ENCODE data around the gene C9.

C9 gene

DNA sequence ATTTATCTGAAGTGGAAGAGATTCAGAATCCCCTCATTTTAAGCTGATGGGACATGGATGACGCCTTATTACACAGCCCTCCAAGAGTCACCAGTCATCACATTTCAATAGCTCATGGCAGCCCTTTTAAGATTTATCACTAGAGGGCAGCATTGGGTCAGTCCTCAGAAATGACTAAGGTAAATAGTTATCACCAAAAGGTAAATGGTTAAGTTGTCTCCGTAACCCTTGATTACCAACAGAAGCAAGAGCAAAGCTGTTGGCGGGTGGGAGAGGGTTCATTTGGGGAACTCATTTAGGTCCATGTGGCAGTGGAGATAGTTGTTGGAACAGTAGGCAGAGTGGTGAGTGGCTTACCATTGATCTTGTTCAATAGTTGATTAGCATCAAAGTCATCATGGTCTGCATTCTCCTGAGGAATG, 12.0 kb upstream of the C9 start:
- H2AFZ ChIP-seq (ENCODE audit: low read depth, low read length) = no peak overlapping the region
- H3K4me2 ChIP-seq (ENCODE audit: insufficient read depth, low read length) = no peak overlapping the region
- no peak overlapping the region for H3K4me3 ChIP-seq (ENCODE audit: low read depth in 1 of 2, low read length in 2 of 2)
- TF ChIP-seq EZH2 (IDR thresholded peaks at IDR 0.05; ENCODE audit: borderline replicate concordance, low read depth, low read length, severe bottlenecking) = no peak
- peak; percentile 79 for TF ChIP-seq CTCF (IDR thresholded peaks at IDR 0.05; ENCODE audit: borderline replicate concordance, extremely low read depth, low read length, poor library complexity, severe bottlenecking)
- ATAC-seq (ENCODE audit: insufficient read depth, low read depth) (peak; percentile 87), DNase-seq (peak; percentile 47)
- H3K9ac ChIP-seq (ENCODE audit: low read depth, low read length) = no peak overlapping the region
- no peak overlapping the region for H3K27ac ChIP-seq (ENCODE audit: low read length)
- no peaks in the 10 kb centered on the region for H3K9me3 ChIP-seq (ENCODE audit: insufficient read depth, low read length, severe bottlenecking)
- peaks cover 7% of the 10 kb centered on the region for H3K27me3 ChIP-seq (ENCODE audit: insufficient read depth, low read length, poor library complexity)
- H3K4me1 ChIP-seq (ENCODE audit: insufficient read depth, low read length) = no peaks in the 10 kb centered on the region
- no peaks in the 10 kb centered on the region for H3K36me3 ChIP-seq (ENCODE audit: insufficient read depth, low read length)
- H3K79me2 ChIP-seq (ENCODE audit: insufficient read depth, low read length) = no peaks in the 10 kb centered on the region
- no peaks in the 10 kb centered on the region for H4K20me1 ChIP-seq (ENCODE audit: insufficient read depth, low read length)

DNA sequence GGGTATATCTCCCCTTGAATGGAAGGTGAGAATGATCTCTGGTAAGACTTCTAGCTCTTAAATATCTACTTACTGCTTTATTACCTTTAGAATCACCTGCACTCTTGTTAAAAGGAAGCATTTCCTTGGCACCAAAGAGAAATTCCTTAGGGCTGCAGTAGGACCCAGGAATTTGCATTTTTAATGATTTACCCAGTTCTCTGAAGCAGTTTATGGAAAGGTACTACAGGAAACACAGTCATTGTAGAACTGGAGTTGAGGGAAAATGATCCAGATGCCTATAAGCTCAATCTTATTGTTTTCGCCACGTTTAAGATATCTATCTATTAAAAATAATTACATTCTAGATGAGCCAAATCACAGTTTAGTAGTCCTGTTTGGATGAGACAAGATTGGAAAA, 9.5 kb upstream of the C9 start:
- Histone ChIP-seq H3K9ac (ENCODE audit: low read depth, low read length) (no peak overlapping the region), H3K4me1 (ENCODE audit: insufficient read depth, low read length) (no peaks in the 10 kb centered on the region), H3K79me2 (ENCODE audit: insufficient read depth, low read length) (no peaks in the 10 kb centered on the region), H3K36me3 (ENCODE audit: insufficient read depth, low read length) (no peaks in the 10 kb centered on the region), H3K4me2 (ENCODE audit: insufficient read depth, low read length) (no peak overlapping the region), H3K9me3 (ENCODE audit: insufficient read depth, low read length, severe bottlenecking) (no peaks in the 10 kb centered on the region), H3K4me3 (ENCODE audit: low read depth in 1 of 2, low read length in 2 of 2) (no peak overlapping the region), H3K27me3 (ENCODE audit: insufficient read depth, low read length, poor library complexity) (peaks cover 6% of the 10 kb centered on the region), H4K20me1 (ENCODE audit: insufficient read depth, low read length) (no peaks in the 10 kb centered on the region), H2AFZ (ENCODE audit: low read depth, low read length) (no peak overlapping the region), H3K27ac (ENCODE audit: low read length) (no peak overlapping the region)
- no peak for ATAC-seq (ENCODE audit: insufficient read depth, low read depth)
- no peak for DNase-seq
- TF ChIP-seq CTCF (IDR thresholded peaks at IDR 0.05; ENCODE audit: borderline replicate concordance, extremely low read depth, low read length, poor library complexity, severe bottlenecking) (no peak), EZH2 (IDR thresholded peaks at IDR 0.05; ENCODE audit: borderline replicate concordance, low read depth, low read length, severe bottlenecking) (no peak)

DNA sequence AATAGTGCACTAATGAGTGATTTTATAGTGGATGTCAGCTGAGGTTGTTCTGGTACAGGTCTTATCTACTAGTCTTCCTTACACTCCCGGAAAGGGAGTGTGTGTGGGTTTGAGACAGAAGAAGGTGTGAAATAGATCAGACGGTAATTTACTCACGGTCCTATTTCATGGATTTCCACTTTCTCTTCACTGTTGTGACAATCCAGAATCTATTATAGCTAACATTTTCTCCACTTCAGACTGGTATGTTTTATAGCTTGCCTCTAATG, 7.0 kb upstream of the C9 start:
- ATAC-seq (ENCODE audit: insufficient read depth, low read depth) = no peak
- Histone ChIP-seq H3K9ac (ENCODE audit: low read depth, low read length) (no peak overlapping the region), H3K9me3 (ENCODE audit: insufficient read depth, low read length, severe bottlenecking) (no peaks in the 10 kb centered on the region), H3K36me3 (ENCODE audit: insufficient read depth, low read length) (no peaks in the 10 kb centered on the region), H3K4me3 (ENCODE audit: low read depth in 1 of 2, low read length in 2 of 2) (no peak overlapping the region), H3K4me2 (ENCODE audit: insufficient read depth, low read length) (no peak overlapping the region), H4K20me1 (ENCODE audit: insufficient read depth, low read length) (no peaks in the 10 kb centered on the region), H3K27me3 (ENCODE audit: insufficient read depth, low read length, poor library complexity) (peaks cover 6% of the 10 kb centered on the region), H3K4me1 (ENCODE audit: insufficient read depth, low read length) (no peaks in the 10 kb centered on the region), H3K27ac (ENCODE audit: low read length) (no peak overlapping the region), H2AFZ (ENCODE audit: low read depth, low read length) (no peak overlapping the region), H3K79me2 (ENCODE audit: insufficient read depth, low read length) (no peaks in the 10 kb centered on the region)
- TF ChIP-seq EZH2 (IDR thresholded peaks at IDR 0.05; ENCODE audit: borderline replicate concordance, low read depth, low read length, severe bottlenecking) = no peak
- TF ChIP-seq CTCF (IDR thresholded peaks at IDR 0.05; ENCODE audit: borderline replicate concordance, extremely low read depth, low read length, poor library complexity, severe bottlenecking) = no peak
- no peak for DNase-seq
